GM19438 (cell line): ENCODE measurements around the gene EXT2.

Experiments
- ATAC-seq: cut with Tn5 transposase; IDR thresholded peaks from one replicate; pipeline ENCODE4 v1.9.1; 2021; ENCODE audit warnings: low read depth; ENCODE audit not compliant: unreplicated experiment

EXT2 gene

DNA sequence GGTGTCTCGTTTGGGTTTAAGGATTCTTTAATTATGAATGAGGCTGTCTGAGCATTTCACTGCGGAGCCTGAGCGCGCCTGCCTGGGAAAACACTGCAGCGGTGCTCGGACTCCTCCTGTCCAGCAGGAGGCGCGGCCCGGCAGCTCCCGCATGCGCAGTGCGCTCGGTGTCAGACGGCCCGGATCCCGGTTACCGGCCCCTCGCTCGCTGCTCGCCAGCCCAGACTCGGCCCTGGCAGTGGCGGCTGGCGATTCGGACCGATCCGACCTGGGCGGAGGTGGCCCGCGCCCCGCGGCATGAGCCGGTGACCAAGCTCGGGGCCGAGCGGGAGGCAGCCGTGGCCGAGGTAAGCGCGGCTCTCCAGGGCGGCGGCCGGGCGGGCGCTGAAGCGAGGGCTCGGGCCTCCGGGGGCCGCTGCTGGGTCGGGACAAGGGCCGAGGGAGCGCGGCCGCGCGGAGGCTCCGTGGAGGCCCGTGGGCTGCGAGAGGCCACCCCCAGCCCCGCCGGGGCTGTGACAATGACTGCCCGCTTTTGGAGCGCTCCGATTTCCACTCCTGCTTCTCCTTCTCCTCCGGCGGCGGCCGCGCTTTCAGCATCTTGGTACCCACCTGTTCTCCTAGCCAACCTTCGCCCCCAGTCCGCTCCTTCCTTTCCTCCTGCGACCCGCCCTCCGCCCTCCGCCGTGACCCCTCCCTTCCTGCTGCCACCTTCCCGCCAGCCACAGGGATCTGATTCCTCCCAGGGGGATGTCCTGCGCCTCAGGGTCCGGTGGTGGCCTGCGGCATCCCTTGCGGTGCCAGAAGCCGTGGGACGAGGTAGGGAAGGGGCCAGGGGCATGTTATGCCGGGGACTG is at the start of gene EXT2:
Gene EXT2, plus strand, starts transcription at position 173 of the 854 bp plus-strand sequence. CDS start 12,035 bp downstream, outside the sequence.
- peak; percentile 93 for ATAC-seq

DNA sequence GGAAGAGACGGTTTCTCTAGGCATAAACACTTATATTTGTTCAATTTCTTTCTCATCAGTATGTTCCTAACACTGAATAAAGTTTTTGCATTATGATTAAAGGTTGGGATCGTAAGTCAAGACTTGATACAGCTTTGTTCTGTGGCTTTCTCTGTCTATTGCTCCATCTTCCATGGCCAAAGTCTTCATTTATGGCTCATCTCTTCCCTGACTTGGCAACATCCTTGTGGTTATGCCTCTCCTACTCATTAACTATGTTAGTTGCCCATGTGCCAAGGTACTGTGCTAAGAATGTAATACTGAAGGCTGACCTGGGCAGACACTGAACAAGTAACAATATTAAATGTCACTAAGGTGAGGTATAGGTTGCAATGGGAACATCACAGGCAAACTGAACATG is 49.3 kb upstream of the EXT2 start:
- ATAC-seq: no peak

DNA sequence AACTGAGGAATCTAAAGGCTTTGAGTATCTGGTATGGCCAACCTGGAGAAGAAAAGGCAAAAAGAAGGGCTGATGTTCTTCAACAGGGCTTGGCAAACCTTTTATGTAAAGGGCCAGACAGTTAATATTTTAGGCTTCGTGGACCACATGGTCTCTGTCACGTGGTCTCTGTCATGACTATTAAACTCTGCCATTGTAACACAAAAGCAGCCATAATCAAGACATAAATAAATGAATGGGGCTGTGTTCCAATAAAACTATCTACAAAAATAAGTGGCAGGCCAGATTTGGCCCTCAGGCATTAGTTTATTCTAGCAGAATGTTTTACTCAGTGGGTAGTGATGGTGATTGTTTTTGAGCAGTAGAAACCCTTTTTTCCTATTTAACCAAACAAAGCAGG is 48.2 kb upstream of the EXT2 start:
- no peak for ATAC-seq

DNA sequence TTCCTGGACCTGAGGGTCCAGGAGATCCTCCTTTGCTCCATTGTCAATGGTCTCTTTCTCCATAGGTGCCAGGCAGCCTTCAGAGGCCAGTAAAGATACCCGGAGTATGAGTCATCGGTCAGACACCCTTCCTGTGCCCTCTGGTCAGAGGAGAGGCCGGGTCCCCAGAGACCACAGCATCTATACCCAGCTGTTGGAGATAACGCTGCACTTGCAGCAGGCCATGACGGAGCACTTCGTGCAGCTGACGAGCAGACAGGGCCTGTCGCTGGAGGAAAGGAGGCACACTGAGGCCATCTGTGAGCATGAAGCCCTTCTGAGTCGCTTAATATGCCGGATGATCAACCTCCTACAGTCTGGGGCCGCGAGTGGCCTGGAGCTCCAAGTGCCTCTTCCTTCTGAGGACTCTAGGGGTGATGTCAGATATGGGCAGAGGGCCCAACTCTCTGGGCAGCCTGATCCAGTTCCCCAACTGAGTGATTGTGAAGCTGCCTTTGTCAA is 47.5 kb upstream of the EXT2 start, which contains the start of gene ACCSL:
Gene ACCSL, plus strand, starts transcription at position 51 of the 501 bp plus-strand sequence. Its CDS starts 56 bp downstream, at position 107.
- no peak for ATAC-seq

DNA sequence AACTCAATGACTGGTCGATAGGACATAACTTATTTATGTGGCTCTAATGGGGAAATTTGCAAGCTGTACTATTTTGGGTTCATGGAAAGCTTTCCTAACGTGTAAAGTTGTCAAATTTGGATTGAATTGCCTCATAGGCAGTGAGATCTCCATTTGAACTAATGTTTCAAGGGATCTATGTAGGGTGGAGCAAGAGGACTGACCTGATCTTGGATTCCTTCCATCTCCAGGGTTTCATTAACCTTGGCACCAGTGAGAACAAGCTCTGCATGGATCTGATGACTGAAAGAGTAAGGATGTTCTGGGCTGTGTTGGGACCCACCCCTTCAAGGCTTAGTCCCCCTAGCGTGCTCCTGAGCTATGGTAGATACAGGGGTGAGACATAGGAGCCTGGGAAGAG is 45.6 kb upstream of the EXT2 start:
- no peak for ATAC-seq

DNA sequence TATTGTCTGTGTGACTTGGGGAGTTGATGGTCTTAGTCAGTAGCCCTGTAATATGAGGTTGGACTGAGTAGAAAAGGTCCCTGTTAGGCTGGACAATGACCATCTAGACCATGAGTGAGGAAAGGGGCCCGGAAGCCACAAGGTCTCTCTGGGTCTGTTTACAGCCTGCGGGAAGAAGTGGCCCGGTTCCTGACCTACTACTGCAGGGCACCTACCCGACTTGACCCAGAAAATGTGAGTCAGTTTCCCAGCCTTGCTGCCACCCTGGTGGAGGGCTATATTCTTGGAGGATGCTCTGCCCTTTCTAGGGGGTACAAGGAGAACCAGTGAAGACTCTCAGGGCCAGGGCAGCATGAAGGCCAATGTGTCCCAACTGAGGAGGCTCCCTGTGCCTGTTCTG is 44.3 kb upstream of the EXT2 start:
- no peak for ATAC-seq

DNA sequence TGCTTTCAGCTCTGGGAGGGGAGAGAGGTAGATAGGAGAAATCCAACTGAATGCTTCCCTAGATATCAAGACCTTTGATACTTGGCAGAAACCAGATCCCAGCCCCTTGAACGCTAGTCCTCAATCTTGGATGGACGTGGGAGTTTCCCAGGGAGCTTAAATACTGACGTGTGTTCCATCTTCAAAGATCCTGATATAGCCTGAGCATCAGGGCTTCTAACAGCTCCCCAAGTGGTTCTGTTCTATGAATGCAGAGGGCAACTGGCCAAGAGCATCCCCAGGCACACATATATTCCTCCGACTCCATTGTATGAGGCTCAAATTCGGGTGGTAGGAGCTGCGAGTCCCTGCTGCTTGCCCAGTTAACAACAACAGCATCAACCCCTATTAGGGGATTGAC is 38.1 kb upstream of the EXT2 start:
- ATAC-seq: no peak

DNA sequence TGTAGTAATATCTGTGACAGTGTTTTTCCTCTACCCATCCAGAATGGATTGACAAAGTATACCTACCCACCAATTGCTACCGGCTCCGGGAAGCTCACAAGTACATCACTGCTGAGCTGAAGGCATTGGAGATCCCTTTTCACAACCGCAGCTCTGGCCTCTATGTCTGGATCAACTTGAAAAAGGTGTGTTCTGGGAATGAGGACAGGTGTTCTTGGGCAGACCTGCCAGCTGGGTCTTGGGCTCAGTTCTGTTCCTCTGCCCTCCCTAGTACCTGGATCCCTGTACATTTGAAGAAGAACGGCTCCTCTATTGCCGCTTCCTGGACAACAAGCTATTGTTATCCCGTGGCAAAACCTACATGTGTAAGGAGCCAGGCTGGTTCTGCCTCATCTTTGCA is 37.2 kb upstream of the EXT2 start:
- ATAC-seq: no peak

DNA sequence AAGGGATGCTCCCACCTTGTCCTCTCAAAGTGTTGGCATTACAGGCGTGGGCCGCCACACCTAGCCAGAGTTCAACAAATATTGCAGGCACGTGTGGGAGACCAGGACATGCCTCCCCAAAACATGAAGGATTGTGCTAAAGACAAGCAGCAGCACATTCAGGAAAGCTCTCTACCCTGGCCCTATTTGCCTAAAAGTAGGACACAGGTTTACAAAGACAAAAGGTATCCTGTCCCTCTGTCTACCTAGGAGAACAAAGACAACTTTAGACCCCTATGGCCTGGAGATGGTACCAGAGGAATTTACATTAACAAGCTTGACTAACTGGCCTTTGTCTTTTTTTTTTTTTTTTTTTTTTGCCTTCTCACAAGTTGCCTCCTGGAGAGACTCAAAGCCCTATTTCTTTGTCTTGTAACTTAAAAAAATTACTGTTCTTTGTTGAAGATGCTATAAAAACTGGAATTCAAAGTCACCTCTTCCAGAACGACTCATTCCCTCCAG is 30.3 kb upstream of the EXT2 start:
- ATAC-seq: no peak

DNA sequence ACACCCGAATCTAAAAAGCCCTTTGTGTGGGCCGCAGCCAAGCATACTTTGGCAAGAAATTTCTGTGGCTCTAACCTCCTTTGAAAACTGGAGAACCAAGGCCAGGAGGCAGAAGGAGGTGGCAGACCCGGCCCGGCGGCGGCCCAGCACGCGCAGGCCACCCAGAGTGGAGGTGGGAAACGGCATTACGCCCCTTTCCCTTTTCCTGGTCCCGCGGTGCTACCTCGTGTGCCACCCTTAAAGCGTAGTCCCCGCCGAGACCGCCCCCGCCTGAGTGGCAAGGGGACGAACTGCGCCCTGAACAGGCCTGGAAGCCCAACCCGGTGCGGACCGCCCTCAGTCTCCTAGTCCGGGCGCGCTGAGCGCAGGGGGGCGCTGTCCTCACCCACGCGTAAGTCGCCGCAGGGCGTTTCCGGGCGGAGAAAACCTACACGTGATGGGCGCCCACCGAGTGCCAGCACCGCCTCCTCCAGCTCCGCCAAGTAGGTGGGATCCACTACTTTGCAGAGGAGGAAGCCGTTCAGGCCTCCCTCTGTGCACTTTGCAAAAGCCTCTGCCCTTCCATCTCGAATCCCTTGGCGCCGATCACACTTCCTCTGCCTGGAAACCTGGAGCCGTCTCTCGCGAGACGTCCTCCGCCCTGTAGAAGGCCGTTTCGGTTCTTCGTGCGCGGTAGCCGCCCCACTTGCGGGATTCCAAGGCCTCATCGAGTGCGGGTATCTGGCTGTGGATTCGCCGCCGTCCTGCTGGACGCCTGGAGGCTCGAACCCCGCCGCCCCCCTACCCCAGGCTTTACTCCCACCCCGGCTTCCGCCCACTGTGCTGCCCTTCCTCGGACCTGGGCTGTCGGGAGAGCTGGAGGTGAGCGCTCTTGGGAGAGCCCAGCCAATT is 29.4 kb upstream of the EXT2 start, which contains the start of gene ACCS:
Gene ACCS, plus strand, starts transcription at position 430 of the 891 bp plus-strand sequence. CDS start 1,358 bp downstream, outside the sequence.
- peak; percentile 99 for ATAC-seq

DNA sequence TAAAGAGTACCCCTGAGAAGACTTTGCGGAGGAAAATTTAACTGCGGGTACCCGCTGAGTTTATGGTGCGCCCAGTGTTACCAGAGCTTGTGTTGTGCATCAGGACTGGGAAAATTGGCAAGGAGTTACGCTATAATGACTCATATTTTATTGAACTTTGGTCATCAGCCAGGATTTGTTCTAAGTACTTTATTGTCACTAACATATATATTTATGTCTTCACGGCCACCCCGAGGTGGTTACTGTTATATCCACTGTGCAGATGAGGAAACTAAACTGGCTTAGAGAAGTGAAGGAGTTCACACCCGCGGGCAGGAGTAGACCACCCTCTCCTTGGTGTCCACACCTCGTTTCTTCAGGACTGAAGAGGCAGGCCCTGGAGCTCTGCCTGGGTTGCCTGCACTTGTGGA is 28.7 kb upstream of the EXT2 start:
- ATAC-seq: no peak

DNA sequence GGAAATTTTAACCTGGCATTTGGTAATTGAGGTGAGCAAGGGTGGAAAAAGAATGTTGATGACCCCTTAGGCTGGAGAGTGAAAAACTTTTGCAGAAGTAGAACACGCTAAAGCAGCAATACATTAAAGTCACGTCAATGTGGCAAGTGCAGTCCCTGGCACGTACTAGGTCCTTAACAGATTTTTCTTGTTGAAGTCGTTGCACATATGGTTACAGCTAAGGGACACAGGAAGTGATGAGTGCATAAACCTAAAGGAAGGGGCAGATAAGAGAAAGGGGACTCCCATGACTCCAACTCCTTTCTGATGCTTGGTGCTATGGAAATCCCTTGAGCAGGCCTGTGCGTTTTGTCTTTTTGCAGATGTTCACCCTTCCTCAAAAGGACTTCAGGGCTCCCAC is 28.2 kb upstream of the EXT2 start:
- ATAC-seq: no peak

DNA sequence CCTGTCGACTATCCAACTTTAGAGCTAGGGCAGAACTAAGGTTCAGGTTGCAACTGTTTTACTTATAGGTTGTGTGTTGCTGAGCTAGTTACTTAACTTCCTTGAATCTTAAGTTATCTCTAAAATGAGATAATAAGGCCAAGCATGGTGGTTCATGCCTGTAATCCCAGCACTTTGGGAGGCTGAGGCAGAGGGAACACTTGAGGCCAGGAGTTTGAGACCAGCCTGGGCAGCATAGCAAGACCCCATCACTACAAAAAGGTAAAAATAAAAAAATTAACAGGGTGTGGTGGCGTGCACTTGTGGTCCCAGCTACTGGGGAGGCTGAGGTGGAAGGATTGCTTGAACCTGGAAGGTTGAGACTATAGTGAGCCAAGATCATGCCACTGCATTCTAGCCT is 27.3 kb upstream of the EXT2 start:
- no peak for ATAC-seq

DNA sequence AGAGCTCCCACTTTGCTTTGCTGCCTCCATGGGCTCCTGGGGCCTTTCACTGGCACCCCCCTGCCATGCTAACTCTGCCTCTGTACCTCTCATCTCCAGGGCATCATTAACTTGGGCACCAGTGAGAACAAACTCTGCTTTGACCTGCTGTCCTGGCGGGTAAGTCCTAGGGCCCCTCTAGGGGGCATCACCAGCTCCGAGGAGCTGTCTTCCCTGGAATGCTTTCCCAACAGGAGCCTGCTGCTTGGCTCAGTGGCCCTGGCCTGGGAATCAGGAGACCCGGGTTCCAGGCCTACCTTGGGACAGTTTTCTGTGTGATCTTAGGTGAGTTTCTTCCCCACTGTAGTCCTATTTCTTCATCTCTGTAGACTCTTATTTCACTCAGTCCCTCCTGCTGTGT is 24.3 kb upstream of the EXT2 start:
- no peak for ATAC-seq

DNA sequence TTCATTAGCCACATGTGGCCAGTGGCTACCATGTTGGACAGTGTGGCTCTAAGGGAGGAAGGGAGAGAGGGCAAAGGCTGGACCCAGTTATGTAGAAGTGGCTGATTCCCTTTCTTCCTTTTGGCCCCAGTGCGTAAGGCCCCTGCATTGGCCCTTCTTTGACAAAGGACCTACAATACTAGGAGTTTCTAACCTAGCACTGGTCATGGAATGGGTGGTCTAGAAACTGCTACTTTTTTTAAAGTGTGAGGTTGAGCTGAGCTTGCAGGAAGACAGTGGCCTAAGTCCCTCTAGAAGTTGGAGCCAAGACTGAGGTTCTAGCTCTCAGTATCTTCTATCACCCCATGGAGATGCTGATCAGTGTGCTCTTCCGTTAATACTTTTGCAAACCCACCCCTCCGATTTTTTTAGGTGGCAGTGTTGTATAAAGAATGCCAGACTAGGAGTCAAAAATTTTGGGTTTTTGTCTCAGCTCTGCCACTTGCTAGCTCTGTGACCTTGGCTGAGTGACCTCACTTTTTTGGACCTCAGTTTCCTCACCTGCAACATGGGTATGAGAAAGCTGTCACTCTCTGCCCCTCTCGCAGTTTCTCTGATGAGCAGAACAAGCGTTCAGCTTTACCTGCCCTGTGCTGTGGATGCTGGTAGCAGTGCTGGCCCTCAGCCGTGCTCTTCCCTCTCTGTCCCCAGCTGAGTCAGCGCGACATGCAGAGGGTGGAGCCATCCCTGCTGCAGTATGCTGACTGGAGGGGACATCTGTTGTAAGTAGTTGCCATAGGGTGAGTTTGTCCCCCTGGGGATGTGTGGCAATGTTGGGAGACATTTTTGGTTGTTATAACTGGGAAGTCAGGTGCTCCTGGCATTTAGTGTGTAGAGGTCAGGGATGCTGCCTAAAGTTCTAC is 22.5 kb upstream of the EXT2 start:
- no peak for ATAC-seq

DNA sequence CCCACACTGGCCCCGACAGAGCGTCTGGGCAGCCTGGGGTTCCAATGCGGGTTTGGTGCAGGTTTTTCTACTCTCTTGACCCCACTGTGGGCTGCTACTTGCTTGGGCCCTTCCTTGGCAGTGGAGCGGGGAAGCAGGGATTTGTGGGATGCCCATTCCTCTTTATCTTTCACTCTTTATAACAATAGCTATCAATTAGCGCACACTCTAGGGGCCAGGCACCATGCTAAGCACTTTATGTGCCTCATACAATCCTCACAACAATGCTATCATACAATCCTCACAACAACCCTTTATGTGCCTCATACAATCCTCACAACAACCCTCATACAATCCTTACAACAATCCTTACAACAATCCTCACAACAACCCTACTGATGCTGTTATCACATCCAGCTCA is 16.7 kb upstream of the EXT2 start:
- ATAC-seq: no peak

DNA sequence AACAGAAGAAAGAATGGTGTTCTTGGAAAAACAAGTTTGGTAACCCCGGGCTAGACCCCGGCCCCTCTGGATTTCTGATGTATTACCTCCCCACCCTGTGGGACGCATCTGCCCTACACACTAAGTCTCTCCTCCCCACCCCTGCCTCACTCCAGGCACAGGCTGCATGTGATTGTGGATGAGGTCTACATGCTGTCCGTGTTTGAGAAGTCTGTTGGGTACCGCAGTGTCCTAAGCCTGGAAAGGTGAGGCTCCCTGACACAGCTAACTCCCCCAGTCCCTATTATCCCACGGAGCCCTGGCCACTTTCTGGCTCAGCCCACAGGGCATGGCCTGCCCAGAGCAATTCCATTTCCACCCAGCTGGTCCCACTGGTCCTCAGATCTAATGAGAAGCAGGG is 16.1 kb upstream of the EXT2 start:
- ATAC-seq: no peak

DNA sequence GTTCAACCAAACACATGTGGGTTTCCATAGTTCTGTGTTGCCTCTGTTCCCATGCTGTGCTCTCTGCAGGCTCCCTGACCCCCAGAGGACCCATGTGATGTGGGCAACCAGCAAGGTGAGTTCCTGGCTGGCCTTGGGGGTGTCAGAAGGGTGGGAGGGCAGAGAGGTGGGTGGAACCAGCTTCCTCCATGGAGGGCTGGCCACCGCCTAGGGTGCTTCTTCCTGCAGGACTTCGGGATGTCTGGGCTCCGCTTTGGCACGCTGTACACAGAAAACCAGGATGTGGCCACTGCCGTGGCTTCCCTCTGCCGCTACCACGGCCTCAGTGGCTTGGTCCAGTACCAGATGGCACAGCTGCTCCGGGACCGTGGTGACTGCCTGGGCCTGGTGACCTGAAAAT is 14.5 kb upstream of the EXT2 start:
- no peak for ATAC-seq

DNA sequence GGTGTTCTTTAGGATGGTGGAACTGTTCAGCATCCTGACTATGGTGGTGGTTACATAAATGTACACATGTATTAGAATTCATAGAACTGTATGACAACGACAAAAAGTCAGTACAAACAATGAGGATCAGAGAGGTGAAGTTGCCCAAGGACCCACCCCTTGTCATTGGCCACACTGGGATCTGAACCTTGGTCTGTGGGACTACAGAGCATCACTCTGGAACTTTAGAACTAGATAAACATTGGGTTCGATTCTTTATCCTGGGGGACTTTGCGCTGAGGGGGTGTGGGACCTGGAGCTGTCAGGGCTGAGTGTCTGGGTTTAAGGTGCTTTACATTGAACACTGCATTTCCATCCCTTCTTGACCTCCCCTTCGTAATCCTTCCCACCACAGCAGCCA is 12.8 kb upstream of the EXT2 start:
- ATAC-seq: no peak

DNA sequence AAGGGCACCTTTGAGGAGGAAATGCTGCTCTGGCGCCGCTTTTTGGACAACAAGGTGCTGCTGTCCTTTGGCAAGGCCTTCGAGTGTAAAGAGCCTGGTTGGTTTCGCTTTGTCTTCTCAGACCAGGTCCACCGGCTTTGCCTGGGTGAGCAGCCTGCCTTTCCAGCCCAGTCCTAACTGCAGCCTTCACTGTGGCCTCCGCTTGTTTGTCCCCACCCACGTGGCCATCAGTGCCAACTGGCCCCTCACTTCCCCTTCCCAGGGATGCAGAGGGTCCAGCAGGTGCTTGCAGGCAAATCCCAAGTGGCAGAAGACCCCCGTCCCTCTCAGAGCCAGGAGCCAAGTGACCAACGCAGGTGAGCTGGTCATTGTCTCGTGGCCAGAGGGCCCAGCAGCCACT is 12.0 kb upstream of the EXT2 start:
- no peak for ATAC-seq
